Measurements from ENCODE around the gene FIG4. TPM values are rescaled to one million over a fixed set of nuclear protein-coding genes. Genes with fewer than 3 reads are reported as not detected.
"Not testable (repeated sequence)": the region's sequence is repeated elsewhere in the genome, so short reads cannot be mapped to it uniquely, and the experiment has no call there.

Gene FIG4
- total RNA-seq, 1 donor from 2014 or later = 11.7 TPM

DNA sequence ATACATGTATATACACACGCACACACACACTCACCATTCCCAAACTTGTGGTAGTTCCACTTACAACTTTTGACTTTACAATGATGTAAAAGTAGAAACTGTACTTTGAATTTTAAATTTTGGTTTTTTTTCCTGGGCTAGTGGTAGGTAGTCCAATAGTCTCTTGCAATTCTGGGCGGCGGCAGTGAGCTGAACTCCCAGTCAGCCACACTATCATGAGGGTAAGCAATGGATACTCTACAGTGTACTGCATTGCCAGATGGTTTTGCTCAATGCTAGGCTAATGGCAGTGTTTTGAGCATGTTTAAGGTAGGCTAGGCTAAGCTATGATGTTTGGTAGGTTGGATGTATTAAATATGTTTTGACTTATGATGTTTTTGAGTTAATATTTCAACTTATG, 150.8 kb downstream of the FIG4 start:
- DNase-seq (ENCODE audit: low read depth) = no peak

DNA sequence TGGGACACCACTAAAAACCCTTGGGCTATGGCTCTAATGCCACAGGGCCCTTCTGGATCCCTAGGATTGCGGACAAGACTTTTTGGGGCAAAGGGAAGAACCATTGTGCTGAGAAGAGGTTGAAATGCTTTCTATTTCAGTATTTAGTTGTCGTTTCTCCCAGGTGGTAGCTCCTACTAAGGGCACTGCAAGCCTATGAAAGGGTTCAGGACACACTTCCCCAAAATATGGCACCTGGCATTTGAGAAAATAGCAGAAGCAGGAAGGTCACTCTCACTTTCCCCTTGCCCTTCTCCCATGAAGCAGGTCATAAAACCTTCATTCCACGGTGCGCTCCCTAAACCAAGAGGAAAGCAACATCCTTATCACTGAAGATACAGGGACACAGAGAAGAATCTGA, 161.6 kb downstream of the FIG4 start:
- no peak for DNase-seq (ENCODE audit: low read depth)

DNA sequence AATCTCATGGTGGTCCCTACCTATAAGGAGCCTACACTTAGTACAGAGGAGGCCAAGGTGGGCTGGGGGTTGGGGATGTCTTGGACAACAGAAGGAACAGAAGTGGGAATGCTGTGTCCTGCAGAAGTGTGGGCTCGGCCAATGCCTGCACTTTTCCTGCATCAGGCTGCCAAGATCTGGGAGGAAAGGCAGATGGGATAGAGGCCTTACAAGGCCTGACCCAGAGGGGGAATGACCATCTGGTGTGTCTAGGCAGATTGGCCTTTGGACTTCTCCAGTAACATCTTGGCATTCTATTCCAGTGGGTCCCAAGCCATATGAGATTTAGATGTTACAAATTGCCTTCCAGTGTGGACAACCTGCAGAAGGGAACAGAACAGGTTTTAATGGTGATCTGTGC, 162.3 kb downstream of the FIG4 start:
- no peak for DNase-seq (ENCODE audit: low read depth)

DNA sequence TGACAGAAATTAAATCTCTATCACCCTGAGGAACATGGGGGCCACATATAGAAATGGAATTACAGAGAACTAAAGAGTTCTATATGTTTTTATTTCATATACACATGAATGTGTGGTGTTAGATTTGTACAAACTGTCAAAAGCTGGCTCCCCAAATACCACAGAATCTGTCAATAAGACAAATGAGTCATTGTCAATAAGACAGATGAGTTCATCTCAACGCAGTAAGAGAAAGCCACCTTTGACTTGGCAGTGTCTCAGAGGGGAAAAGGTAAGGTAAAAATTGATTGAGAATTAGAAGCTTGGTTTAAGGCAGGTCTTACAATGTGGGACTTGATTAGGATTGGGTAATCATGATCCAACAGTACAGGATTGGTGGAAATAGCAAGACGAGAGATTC, 162.9 kb downstream of the FIG4 start:
- no peak for DNase-seq (ENCODE audit: low read depth)

DNA sequence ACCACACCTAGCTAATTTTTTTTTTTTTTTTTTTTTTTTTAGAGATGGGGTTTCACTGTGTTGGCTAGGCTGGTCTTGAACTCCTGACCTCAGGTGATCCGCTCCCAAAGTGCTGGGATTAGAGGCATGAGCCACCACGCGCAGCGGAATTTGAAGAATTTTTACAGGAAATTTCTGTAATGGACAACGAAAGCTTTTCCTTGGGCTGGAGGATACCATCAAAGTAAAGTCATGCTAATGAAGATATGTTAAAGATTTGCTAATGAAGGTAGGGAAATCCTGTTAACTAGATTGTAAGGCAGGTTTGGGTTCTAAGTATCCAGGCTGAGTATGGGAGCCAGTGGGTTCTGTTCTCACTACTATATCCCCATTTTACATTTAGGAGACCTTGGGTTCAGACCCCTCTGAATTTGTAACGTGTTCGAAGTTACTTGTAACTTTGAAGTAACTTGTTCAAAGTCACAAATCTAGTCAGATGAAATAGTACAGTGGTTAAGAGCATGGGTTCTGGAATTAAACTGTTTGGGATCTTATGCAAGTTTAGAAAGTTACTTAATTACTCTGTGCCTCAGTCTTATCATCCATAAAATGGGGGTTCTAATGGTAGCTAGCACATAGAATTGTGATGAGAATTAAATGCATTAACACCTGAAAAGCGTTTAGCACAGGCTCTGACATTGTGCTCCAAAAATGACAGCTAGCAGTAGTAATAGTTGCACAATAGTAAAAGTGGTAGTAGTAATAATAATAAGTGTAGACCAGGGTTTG, 163.6 kb downstream of the FIG4 start:
- DNase-seq (ENCODE audit: low read depth) = no peak

DNA sequence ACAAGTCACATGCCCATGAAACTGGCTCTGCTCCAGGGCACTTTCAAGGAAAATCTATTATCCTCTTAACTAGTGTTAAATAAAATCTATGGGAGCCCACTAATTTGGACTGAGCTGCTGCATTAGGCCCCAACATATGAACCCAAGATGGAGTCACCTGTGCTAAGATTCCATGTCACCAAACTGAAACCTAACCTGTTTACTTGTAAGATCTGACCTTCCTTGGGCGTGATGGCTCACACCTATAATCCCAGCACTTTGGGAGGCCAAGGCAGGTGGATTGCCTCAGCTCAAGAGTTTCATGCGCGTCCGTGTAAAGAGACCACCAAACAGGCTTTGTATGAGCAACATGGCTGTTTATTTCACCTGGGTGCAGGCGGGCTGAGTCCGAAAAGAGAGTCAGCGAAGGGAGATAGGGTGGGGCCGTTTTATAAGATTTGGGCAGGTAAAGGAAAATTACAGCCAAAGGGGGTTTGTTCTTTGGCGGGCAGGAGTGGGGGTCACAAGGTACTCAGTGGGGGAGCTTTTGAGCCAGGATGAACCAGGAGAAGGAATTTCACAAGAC, 164.5 kb downstream of the FIG4 start:
- not testable (repeated sequence) for DNase-seq (ENCODE audit: low read depth)

DNA sequence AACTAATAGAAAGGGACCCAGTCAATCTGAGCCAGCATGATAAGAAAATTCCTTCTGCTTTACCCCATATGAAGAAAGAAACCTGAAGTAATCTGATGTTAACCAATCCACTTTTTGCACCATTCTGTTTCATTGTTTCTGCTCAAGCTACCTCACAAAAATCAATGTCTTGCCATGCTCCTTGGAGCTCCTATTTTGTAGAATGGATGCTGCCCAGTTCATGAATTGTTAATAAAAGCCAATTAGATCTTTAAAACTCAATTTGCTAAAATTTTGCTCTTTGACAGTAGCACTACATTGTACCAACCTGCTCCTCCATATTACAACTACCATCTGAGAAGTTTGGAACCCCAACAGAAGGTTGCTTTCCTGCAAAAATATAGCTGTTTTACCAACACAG, 170.8 kb downstream of the FIG4 start:
- no peak for DNase-seq (ENCODE audit: low read depth)

DNA sequence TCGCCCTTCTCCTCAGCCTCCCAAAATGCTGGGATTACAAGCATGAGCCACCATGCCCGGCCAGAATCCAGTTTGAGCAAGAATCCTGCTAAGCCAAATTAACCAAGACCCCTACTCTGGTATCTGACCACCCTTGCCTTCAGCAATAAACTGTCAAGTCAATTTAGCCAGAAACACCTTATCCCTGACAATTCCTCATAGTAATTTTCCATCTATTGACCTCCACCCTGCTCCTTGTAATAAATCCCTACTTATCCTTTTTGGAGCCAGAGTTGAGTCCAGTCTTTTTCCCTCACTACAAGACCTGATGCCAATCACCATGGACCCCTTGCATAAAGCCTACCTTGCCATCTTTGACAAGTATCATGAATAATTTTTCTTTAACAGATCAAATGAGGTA, 173.0 kb downstream of the FIG4 start:
- DNase-seq (ENCODE audit: low read depth) = no peak

DNA sequence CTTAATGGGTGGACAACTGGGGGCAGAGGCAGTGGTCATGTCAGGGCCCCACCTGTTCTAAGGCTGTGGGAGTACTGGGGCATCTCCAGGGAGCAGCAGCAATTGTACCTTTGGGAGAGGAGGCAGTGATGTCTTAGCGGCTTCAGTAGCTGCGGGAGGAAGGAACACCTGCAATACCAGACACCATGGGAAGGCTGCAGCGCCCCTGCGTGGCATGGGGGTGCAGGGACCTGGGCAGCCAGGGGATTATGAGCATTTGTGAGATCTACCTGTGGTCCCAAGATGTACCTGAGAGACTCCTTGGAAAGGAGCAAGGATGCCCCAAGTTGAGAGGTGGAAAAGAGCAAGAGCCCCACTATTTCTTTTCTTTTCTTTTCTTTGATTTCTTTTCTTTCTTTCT, 174.9 kb downstream of the FIG4 start:
- DNase-seq (ENCODE audit: low read depth) = no peak

DNA sequence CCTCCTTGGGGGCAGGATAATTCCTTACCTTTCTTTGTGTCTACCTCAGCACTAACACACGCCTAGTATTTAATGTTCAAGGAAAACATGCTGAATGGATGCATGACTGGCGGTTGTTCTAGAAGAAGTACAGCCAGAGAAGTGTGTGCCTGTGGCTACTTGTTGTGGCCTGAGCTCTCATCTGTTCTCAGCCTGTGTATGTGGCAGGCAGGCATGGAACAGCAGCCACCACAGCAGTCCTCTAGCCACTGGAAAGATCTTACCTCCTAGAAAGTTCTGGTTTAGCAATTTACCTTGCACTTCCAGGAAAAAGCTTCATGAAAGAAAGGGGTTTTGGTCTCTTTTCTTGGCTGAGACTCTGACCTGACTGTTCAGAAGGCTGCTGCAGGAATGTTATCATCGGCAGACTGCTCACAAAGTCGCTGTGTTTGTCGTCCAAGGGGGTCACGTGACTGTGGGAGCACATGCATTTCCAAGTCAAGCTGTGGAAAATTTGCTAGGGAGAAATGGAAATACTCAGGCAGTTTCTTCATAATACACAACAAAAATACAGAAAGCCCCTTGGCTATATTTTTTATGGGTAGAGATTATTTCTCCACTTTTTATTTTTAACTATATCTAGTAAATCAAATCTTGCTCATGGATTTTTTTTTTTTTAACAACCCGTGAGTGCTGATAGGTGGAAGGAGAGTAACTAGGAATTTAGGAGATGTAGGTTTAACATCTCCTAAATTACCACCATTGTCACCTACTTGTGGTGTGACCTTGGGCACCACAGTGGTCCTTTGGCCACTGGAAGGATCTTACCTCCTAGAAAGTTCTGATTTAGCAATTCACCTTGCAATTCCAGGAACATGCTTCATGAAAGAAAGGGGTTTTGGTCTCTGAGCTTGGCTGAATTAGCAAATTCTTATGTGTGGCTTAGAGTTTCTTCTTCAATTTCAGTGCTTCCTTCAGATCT, 176.2 kb downstream of the FIG4 start:
- peak; percentile 37 for DNase-seq (ENCODE audit: low read depth)

DNA sequence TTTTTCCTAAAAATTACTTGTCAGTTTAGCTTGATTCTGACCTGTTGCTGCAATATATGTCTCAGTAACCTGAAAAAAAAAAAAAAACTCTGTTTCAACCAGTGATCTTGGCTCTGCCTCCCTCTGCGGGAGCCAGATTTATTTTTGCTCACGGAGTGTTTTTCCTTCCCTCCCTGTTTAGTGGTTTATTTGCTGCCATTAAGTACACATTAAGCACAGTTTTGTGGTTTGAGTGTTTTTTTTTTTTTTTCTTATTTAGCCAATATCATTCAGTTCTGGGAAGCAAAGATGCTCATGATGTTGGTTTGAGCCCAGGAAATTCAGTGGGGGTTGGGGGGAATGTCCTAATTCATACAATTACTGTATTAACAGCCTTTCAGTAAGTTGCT, 176.9 kb downstream of the FIG4 start:
- peak; percentile 46 for DNase-seq (ENCODE audit: low read depth)

DNA sequence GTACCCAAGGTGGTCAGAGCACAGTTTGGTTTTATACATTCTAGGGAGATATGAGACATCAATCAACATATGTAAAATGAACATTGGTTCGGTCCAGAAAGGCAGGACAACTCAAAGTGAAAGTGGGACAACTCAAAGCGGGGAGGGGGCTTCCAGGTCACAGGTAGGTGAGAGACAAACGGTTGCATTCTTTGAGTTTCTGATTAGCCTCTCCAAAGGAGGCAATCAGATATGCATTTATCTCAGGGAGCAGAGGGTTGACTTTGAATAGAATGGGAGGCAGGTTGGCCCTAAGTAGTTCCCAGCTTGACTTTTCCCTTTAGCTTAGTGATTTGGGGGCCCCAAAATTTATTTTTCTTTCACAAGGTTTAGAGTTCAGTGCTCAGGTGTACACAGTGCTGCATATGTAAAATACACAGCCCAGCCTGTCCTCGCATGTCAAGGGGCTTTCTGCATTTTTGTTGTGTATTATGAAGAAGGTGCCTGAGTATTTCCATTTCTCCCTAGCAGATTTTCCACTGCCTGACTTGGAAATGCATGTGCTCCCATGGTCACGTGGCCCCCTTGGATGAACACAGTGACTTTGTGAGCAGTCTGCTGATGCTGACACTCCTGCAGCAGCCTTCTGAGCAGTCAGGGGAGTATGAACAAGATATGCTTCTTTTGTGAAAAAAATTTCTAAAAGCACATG, 178.4 kb downstream of the FIG4 start:
- DNase-seq (ENCODE audit: low read depth) = peak; percentile 20

DNA sequence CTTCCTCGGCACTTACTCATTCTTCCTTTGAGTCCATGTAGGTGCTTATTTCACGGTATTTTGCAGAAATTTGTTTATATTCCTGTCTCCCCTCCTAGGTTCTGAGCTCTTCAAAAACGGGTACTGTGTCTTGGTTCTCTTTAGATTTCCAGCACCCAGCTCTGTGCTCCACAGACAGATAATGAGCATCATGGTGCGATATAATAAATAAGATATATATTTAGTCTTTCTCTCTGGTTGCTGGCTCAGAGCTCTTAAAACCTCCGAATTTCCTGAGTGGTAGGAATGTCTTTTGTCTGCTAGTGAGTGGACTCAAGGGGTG, 179.0 kb downstream of the FIG4 start:
- DNase-seq (ENCODE audit: low read depth) = no peak

DNA sequence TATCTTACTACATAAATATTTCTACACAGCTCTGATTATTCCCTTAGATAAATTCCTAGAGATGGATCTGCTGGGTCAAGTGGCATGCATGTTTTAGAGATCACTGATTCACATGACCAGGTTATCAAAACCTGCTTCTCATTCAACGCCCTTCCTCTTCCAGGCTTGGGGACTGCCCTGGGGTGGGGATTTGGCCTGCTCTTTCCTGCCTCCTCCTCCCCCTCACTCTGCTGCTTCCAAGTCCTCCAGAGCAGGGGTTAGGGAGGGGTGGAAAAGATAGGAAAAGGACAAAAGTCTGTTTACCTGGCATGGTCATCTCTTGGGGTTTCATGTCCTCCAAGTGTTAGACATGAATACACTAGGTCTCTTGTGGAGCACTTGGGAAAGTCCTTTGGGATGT, 181.5 kb downstream of the FIG4 start:
- DNase-seq (ENCODE audit: low read depth) = no peak

DNA sequence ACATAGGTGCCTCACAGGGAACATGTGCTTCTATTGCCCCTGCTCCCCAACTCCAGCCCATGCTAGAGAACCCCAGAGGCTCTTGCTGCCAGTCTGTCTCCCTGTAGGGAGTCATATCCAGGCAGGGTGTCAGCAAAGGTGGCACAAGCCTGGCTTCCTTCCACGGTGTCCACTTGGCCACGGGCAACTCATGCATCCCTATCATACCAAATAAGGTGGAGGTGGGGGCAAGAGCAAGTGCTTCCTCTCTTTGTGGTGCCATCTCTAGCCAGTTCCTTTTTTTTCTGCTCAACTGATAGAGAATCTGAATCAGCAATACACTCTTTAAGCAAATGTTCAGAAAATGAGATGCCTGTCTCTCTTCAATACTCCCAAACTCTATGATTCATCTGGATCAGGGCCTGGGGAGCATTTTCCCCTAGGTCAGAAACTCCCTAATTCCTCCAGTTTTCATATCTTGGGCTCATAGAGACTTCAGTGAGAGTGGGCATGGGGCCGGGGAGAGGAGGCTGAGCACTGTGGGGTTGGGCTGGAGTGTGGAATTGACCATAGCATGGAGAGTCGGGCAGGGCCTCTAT, 182.0 kb downstream of the FIG4 start:
- DNase-seq (ENCODE audit: low read depth) = no peak

DNA sequence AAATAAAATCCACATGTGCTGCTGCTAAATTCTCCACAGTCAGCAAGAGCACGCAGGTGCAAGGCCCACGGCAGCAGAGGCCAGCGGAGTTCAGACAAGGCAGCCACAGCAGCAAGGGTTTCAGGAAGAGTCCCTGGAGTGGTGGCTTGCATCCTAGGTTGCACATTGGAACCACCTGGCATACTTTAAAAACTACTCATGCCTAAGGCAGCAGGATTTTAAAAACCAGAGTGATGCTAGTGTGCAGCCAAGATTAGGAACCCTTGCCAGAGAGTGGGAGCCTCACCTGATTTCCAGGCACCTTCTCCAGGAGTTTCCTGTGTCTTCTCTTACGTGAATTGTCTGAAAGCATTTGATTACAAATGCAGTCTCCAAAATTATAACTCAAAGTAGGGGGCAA, 183.0 kb downstream of the FIG4 start:
- no peak for DNase-seq (ENCODE audit: low read depth)

DNA sequence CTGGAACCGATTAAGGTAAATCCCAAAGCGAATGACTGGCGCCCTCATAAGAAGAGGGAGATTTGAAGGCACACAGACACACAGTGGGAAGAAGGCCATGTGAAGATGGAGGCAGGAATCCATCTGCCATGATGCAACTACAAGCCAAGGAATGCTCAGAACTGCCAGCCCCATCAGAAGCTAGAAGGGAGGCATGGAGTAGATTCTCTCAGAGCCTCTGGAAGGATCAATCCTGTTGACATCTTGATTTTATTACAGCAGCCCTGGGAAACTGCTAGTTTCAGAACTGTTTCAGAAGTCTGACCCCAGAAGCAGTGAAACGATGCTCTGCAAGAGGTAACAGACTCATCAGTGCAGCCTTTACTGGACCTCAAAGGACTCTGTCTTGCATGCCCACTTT, 183.5 kb downstream of the FIG4 start:
- no peak for DNase-seq (ENCODE audit: low read depth)
